AG20443 (cell line): ENCODE results near the gene RBFOX2.
A peak's percentile ranks its signal among the peaks of the same experiment; 100 is the strongest.
"Not testable (repeated sequence)": the region's sequence is repeated elsewhere in the genome, so short reads cannot be mapped to it uniquely, and the experiment has no call there.

Source experiments
- DNase-seq: peaks from one replicate; pipeline ENCODE4 v3.0.0; 2012; ENCODE audit warnings: low spot score, mixed read lengths

The RBFOX2 gene

GRCh38 chr22:36042240-36042639, 13.6 kb upstream of the RBFOX2 start:
- no peak for DNase-seq

- no peak for DNase-seq
Measured at GRCh38 chr22:36039125-36039524, 10.5 kb upstream of the RBFOX2 start.

- DNase-seq: no peak
Measured at GRCh38 chr22:36037102-36037758, 8.6 kb upstream of the RBFOX2 start.

- DNase-seq: no peak
Measured at GRCh38 chr22:36036167-36036624, 7.6 kb upstream of the RBFOX2 start.

DNA sequence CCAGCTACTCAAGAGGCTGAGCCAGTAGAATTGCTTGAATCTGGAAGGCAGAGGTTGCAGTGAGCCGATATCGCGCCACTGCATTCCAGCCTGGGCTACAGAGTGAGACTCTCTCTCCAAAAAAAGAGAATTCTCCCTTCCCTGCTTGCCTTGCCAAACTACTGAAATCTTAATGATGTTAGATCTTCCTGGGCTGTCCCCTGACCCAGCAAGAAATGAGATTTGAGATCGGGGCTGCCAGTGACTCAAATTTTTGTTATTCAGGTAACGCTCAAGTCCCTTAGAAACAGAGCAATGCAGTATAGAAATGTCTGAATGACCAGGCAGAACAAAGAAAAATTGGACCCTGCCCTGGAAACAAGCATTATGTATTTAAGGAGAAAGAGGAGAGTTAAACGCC, 4.0 kb upstream of the RBFOX2 start:
- DNase-seq: no peak

DNA sequence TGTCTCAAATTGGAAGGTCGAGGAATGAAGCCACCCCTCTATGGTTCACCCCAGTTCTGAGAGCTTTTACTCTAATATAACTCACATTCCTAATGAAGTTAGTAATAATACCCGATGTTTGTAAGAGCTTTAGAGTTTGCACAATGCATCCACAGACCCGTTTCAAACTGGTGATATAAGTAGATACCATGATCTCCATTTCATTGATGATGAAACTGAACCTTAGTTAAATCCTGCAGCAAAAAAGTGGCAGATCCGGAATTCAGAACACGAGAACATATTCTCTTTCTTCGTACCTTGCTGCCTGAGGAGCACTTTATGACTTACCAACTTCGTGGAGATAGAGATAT, 757 bp upstream of the RBFOX2 start:
- DNase-seq: no peak

DNA sequence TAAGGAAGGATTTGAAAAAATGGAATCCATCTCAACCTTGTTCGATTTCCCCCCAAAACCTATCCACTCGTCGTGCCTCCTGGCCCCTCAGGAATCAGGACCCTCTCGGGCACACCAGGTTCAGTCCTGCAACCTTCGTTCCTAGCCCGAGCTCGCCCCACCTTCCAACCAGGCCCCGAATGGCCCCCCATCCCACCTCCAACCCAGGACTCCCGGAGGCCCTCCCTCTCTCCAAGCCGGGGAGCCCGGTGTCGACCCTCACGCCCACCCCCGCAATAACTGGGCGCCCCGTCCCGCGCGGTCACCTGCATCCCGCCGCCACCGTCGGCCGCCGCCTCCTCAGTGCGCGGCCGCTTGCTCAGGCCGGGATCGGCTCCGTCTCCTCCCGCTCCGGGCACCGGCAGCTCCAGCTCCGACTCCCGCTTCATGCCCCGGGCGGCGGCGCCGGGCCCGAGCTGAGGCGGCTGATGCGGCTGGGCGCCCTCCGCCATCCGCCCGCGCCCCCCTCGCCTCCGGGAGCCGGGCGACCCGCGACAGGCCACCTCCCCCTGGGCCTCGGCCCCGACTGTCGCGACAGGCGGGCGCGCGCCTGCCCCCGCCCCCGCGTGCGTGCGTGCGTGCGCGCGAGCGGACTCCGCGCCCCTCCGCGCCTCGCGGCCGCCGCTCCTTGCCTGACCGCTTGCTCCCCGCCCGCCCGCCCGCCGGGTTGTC, 534 bp downstream of the RBFOX2 start:
- DNase-seq: peak; percentile 89

DNA sequence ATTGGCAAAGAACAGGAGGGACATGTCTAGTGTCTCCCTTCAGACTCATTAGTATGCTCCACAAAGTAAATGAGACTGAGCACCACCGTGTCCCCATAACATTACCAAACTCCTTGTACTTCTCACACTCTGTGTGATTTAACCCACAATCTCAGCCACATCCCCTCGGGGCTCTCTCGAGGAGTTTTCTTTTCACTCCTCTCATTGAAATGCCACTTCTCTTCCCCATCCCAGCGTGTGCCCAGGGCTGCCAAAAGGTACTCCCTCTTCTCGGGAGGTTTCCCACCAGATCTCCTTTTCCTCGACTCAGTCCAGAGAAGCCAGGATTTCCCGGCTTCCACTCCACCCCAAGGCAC, 1.1 kb downstream of the RBFOX2 start:
- DNase-seq: no peak

DNA sequence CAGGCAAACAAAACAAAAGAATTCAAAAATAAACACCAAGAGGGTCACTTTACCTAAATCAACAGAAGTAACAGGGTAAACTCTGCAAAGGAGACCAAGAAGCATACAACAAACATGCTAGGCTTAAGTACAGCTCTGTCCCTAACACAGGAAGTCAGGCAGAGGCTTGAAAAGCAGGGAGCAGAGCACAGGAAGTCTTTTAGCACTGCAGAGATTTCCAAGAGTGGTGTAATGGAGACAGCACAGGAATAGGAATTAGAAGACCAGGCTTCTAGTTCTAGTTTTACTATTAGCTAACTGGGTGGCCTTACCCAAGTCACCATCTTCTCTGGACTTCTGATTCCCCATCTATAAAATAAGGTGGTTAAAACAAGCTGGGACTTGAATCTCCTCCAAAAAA, 1.9 kb downstream of the RBFOX2 start:
- DNase-seq: peak; percentile 27

DNA sequence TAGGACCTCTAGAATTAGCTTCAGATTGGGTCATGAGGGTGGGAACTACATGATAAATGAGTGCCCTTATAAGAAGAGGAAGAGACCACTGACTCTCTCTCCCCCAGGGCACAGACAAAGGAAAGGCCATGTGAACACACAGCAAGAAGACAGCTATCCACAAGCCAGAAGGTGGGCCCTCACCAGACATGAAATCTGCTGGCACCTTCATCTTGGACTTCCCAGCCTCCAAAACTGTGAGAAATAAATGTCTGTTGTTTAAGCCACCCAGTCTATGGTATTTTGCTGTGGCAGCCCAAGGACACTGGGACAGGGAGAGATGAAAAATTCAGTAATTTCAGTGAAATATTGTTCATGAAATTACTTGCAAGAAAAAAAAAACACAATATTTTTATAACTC, 5.9 kb downstream of the RBFOX2 start:
- no peak for DNase-seq

- DNase-seq: peak; percentile 37
Measured at GRCh38 chr22:36022162-36022561, 6.5 kb downstream of the RBFOX2 start.

DNA sequence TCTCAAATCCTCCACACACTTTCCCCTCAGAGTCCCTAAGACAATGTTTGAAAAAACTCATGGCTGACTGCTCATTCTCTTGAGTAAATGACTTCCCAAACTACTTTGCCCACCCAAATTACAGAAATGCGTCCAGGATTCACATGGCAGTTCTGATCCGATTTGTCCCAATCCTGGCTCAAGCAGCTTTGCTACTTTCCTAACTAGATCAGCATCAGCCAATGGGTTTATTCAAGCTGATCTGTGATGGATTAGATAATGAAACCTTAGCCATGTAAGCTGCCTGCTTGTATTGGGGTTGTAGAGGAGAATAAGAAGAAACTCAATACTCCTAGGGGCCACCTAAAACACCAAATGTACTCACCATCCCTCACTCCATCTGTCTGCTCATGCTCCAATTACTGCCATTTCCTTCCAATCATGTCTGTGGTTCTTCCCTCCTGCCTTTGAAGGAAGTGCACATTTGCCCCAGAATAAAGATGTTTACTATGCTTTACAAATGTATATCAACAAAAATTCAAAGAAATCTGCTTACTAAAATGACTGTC, 6.9 kb downstream of the RBFOX2 start:
- DNase-seq: no peak

- not testable (repeated sequence) for DNase-seq
Measured at GRCh38 chr22:36020865-36021264, 7.8 kb downstream of the RBFOX2 start.

GRCh38 chr22:36017651-36018091, 11.0 kb downstream of the RBFOX2 start:
- DNase-seq: no peak

- DNase-seq: no peak
Measured at GRCh38 chr22:36016684-36017083, 11.9 kb downstream of the RBFOX2 start.

DNA sequence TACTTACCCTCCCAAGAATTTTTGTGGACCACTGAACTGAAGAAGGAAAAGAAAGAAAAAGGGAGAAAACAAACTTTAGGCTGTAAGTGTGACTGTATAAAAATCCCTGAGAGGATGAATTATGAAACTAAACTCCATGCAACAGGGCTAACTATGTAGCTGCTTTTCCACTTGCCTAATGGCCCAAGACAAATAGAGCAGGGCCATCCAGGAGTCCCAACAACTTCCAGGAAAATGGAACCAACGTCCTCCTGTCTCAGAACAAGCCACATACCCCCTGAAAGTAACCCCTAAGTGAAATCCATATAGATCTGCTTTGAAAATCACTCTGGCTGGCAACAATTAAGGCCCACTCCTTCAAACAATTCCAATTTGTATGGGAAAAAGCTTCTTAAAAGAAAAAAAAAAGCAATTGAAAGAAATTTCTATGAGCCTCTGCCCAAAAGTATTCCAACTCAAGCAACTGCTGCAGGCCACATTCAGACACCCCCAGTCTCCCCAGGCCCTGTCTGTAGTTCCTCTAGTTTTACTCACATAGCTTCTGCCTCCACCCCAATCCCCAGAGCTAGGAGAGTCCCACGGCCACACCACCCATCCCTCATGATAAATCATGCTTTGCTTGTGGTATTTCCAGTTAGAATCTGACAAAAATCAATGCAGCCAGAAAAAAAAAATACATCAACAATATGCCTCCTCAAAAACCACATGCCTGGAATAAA, 12.7 kb downstream of the RBFOX2 start:
- DNase-seq: no peak

GRCh38 chr22:36015155-36015810, 13.3 kb downstream of the RBFOX2 start:
- no peak for DNase-seq

DNA sequence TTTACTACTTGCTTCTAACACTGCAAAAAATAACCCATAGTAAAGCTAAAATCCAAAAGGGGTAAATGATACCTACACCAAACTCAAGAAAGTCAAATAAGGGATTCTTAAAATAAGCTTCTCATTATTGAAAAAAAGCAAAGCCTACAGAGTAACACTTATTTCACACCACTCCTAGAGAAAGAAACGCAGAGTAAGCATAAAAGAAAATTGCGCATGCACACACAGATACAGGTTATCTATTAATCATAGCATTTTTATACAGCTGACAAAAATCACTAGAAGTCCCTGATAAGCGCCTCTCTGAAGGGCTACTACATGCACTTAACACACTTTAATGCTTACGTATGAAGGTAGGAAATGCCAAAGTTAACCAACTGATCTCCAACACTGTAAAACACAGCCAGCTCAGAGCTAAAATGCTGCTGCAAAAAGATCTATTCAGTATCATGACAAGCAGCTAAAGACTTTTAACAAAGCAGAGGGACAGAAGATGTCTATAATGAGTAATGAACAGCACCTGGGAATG, 14.0 kb downstream of the RBFOX2 start:
- no peak for DNase-seq

DNA sequence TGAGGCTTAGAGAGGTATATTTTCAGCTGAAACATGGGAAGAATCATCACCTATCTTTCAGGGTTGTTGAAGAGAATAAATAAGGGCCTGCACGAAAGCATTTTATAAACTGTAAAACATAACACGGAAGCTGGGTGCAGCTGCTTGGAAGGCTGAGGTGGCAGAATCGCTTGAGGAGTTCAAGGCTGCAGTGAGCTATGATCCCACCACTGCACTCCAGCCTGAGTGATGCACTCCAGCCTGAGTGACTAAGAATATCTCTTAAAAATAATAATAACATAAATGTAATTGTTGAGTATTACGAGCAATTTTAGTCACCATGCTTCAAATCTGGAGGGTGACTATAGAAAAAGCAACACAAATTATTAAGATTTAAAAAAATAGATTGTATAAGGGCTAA, 16.3 kb downstream of the RBFOX2 start:
- no peak for DNase-seq

GRCh38 chr22:36010882-36011281, 17.7 kb downstream of the RBFOX2 start:
- DNase-seq: peak; percentile 61

DNA sequence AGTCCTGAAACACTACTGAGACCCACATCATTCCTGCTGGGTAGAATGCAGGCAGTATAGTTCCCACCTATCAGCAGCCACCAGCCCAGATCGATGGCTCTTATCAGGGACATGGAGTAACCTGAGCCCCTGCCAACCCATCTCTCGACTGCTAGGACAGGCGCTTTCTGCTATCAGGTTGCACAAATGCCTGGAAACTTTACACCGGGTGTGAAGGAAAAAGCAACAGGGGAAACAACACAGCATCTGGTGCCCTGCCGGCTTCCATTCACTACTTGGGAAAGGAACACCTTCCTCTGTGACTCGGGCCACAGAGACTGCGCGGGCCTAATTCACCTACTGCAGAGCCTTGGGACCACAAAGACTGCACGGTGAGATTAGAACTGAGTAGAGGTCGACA, 18.5 kb downstream of the RBFOX2 start:
- DNase-seq: no peak

- DNase-seq: peak; percentile 41
Measured at GRCh38 chr22:36009085-36009484, 19.5 kb downstream of the RBFOX2 start.
